H9 (cell line): ENCODE results near the gene CD200. TPM values are rescaled to one million over a fixed set of nuclear protein-coding genes. Genes with fewer than 3 reads are reported as not detected.

Source experiments
- DNase-seq: peaks from one replicate; pipeline ENCODE4 v3.0.0-alpha.2; 2017
- H2AFZ ChIP-seq: one replicate; pipeline ENCODE4 v1.6.1; 2013; ENCODE audit warnings: mild to moderate bottlenecking, low read length, control low read depth, moderate library complexity
- H2AK5ac ChIP-seq: 2 replicates; pipeline ENCODE4 v1.6.1; 2013; ENCODE audit warnings: low read length, control low read depth, mixed read lengths; ENCODE audit not compliant: insufficient read length
- H2BK120ac ChIP-seq: one replicate; pipeline ENCODE4 v1.6.1; 2013; ENCODE audit warnings: low read depth, mild to moderate bottlenecking, low read length, control low read depth, inconsistent platforms; ENCODE audit not compliant: poor library complexity, severe bottlenecking
- H2BK12ac ChIP-seq: 2 replicates; pipeline ENCODE4 v1.6.1; 2013; ENCODE audit warnings: low read length, control low read depth, mixed read lengths, low read depth; ENCODE audit not compliant: insufficient read length
- H2BK15ac ChIP-seq: 2 replicates; pipeline ENCODE4 v1.6.1; 2013; ENCODE audit warnings: low read depth, low read length, control low read depth
- H2BK20ac ChIP-seq: one replicate; pipeline ENCODE4 v1.6.1; 2013; ENCODE audit warnings: low read depth, mild to moderate bottlenecking, low read length, control low read depth, inconsistent platforms; ENCODE audit not compliant: poor library complexity, severe bottlenecking
- H2BK5ac ChIP-seq: 2 replicates; pipeline ENCODE4 v1.6.1; 2013; ENCODE audit warnings: low read length, control low read depth, mixed read lengths; ENCODE audit not compliant: insufficient read length
- H3K14ac ChIP-seq: 2 replicates; pipeline ENCODE4 v1.6.1; 2013; ENCODE audit warnings: low read length, control low read depth; ENCODE audit not compliant: insufficient read depth
- H3K18ac ChIP-seq: 2 replicates; pipeline ENCODE4 v1.6.1; 2013; ENCODE audit warnings: low read depth, mild to moderate bottlenecking, mixed read lengths, low read length, control low read depth; ENCODE audit not compliant: insufficient read length
- H3K23ac ChIP-seq: 2 replicates; pipeline ENCODE4 v1.6.1; 2013; ENCODE audit warnings: low read length, control low read depth, mixed read lengths, low read depth; ENCODE audit not compliant: insufficient read length
- H3K23me2 ChIP-seq: 2 replicates; pipeline ENCODE4 v1.6.1; 2013; ENCODE audit warnings: low read depth, mild to moderate bottlenecking, mixed read lengths, low read length, control low read depth; ENCODE audit not compliant: insufficient read length, poor library complexity, severe bottlenecking
- H3K27ac ChIP-seq: 2 replicates; pipeline ENCODE4 v1.5.1; 2013; ENCODE audit warnings: low read length, control low read depth, mixed read lengths, low read depth; ENCODE audit not compliant: insufficient read length
- H3K27me3 ChIP-seq: 2 replicates; pipeline ENCODE4 v1.6.1; 2013; ENCODE audit warnings: low read length, control low read depth, inconsistent platforms; ENCODE audit not compliant: insufficient read depth
- H3K4ac ChIP-seq: 2 replicates; pipeline ENCODE4 v1.6.1; 2013; ENCODE audit warnings: low read depth, mild to moderate bottlenecking, control low read depth, inconsistent platforms, low read length, moderate library complexity
- H3K4me1 ChIP-seq: 2 replicates; pipeline ENCODE4 v1.6.1; 2013; ENCODE audit warnings: low read length, control low read depth, inconsistent platforms; ENCODE audit not compliant: insufficient read depth
- H3K4me2 ChIP-seq: 2 replicates; pipeline ENCODE4 v1.6.1; 2013; ENCODE audit warnings: low read length, control low read depth, mixed read lengths; ENCODE audit not compliant: insufficient read length, insufficient read depth
- H3K56ac ChIP-seq: 2 replicates; pipeline ENCODE4 v1.6.1; 2013; ENCODE audit warnings: low read depth, mild to moderate bottlenecking, mixed read lengths, low read length, control low read depth; ENCODE audit not compliant: insufficient read length
- H3K79me1 ChIP-seq: 2 replicates; pipeline ENCODE4 v1.6.1; 2013; ENCODE audit warnings: low read depth, mild to moderate bottlenecking, moderate library complexity, low read length, control low read depth, inconsistent platforms; ENCODE audit not compliant: insufficient read depth, poor library complexity, severe bottlenecking
- H3K79me2 ChIP-seq: 2 replicates; pipeline ENCODE4 v1.6.1; 2013; ENCODE audit warnings: low read length, control low read depth, inconsistent platforms; ENCODE audit not compliant: insufficient read depth
- H3K9ac ChIP-seq: 2 replicates; pipeline ENCODE4 v1.6.1; 2013; ENCODE audit warnings: low read length, control low read depth, mixed read lengths; ENCODE audit not compliant: insufficient read length; ENCODE audit errors: extremely low read depth
- H3K9me3 ChIP-seq: one replicate; pipeline ENCODE4 v1.6.1; 2013; ENCODE audit warnings: low read depth, low read length, inconsistent platforms; ENCODE audit not compliant: control insufficient read depth
- H3T11ph ChIP-seq: one replicate; pipeline ENCODE4 v1.6.1; 2013; ENCODE audit warnings: mild to moderate bottlenecking, low read length, control low read depth, inconsistent platforms
- H4K20me1 ChIP-seq: one replicate; pipeline ENCODE4 v1.6.1; 2013; ENCODE audit not compliant: control insufficient read depth, insufficient read length, insufficient read depth
- H4K5ac ChIP-seq: 2 replicates; pipeline ENCODE4 v1.6.1; 2013; ENCODE audit warnings: low read depth, mild to moderate bottlenecking, mixed read lengths, low read length, control low read depth; ENCODE audit not compliant: insufficient read length
- H4K8ac ChIP-seq: replicated peaks from 2 replicates; pipeline ENCODE4 v1.6.1; 2013; ENCODE audit warnings: low read length, control low read depth, mixed read lengths, low read depth; ENCODE audit not compliant: insufficient read length
- H4K91ac ChIP-seq: 2 replicates; pipeline ENCODE4 v1.6.1; 2013; ENCODE audit warnings: low read depth, mild to moderate bottlenecking, moderate library complexity, mixed read lengths, low read length, control low read depth; ENCODE audit not compliant: insufficient read length
- H3K27ac Mint-ChIP-seq, 3 experiments: 2 replicates in 2 of 3; 3 replicates in 1 of 3; pipeline ENCODE4 v1.8.0; 2020 to 2021; ENCODE audit warnings: mixed read lengths in 3 of 3, mild to moderate bottlenecking in 1 of 3, moderate library complexity in 1 of 3
- H3K27me3 Mint-ChIP-seq: 2 replicates; pipeline ENCODE4 v1.8.0; 2021; ENCODE audit warnings: low read depth, mild to moderate bottlenecking, moderate library complexity, mixed read lengths
- H3K36me3 Mint-ChIP-seq, 3 experiments: 2 replicates in 2 of 3; 3 replicates in 1 of 3; pipeline ENCODE4 v1.8.0; 2020 to 2021; ENCODE audit warnings: low read depth in 3 of 3, mixed read lengths in 3 of 3; ENCODE audit not compliant: insufficient read depth in 1 of 3
- H3K4me1 Mint-ChIP-seq, 2 experiments: 2 replicates each; pipeline ENCODE4 v1.8.0; 2020; ENCODE audit warnings: mixed read lengths in 2 of 2
- H3K4me3 Mint-ChIP-seq, 2 experiments: 2 replicates in 1 of 2; 3 replicates in 1 of 2; pipeline ENCODE4 v1.8.0; 2020 to 2021; ENCODE audit warnings: mild to moderate bottlenecking in 2 of 2, mixed read lengths in 2 of 2, moderate library complexity in 1 of 2
- H3K9me3 Mint-ChIP-seq, 2 experiments: 2 replicates in 1 of 2; 3 replicates in 1 of 2; pipeline ENCODE4 v1.8.0; 2020; ENCODE audit warnings: mild to moderate bottlenecking in 2 of 2, mixed read lengths in 2 of 2, moderate library complexity in 1 of 2
- CTCF ChIP-seq: fragments of 200-600 bp; sonication (generic); conservative IDR thresholded peaks from 3 replicates; pipeline ENCODE4 v1.8.0; 2021; ENCODE audit warnings: antibody characterized with exemption, mild to moderate bottlenecking
- WGBS: extraction: QIAGEN DNeasy Blood & Tissue Kit; methylation state at CpG from one replicate; pipeline ENCODE4 v1.1.7; 2013; ENCODE audit warnings: missing lambda C conversion rate, low lambda C conversion rate, mixed read lengths; ENCODE audit not compliant: insufficient read length; ENCODE audit errors: extremely low coverage; 5-methylcytosine and 5-hydroxymethylcytosine counted together
- total RNA-seq: library from RNA; stranded (reverse); gene quantifications from 2 replicates; pipeline ENCODE4 v1.2.1, GENCODE V29; 2021

Gene CD200
- total RNA-seq, 1 experiment from 2014 or later, result 51.6 TPM

GRCh38 chr3:112304611-112305010 is 28.3 kb upstream of the CD200 start:
- H2AFZ ChIP-seq, result no peak overlapping the region
- H2BK5ac ChIP-seq, result no peak overlapping the region
- H3K14ac ChIP-seq, result no peak overlapping the region
- TF ChIP-seq CTCF, result peak; percentile 53
- no peak overlapping the region for H4K8ac ChIP-seq
- peak overlapping the region; percentile 48 for H3K4me2 ChIP-seq
- H3K4me1 ChIP-seq, result peaks cover 6% of the 10 kb centered on the region; the same call in 1 of the 2 replicates
- H4K91ac ChIP-seq, result no peak overlapping the region
- no peaks in the 10 kb centered on the region for H3K79me2 ChIP-seq
- no peak overlapping the region for H3K9ac ChIP-seq
- no peak overlapping the region for H3K4me3 Mint-ChIP-seq
- peaks cover 7 to 13% of the 10 kb centered on the region in 2 experiments; a peak in 4 of 5 replicates for H3K9me3 Mint-ChIP-seq
- no peak overlapping the region for H3K23ac ChIP-seq
- no peak overlapping the region for H3K27ac Mint-ChIP-seq
- H3K23me2 ChIP-seq, result peaks cover 6% of the 10 kb centered on the region
- H2BK12ac ChIP-seq, result no peak overlapping the region
- H3K18ac ChIP-seq, result no peak overlapping the region
- peaks cover 2 to 18% (median 13%) of the 10 kb centered on the region in 3 experiments; a peak in 5 of 7 replicates for H3K36me3 Mint-ChIP-seq
- no peaks in the 10 kb centered on the region for H3K27me3 Mint-ChIP-seq
- H3K27ac ChIP-seq, result peak overlapping the region; percentile 52
- no peak overlapping the region for H3K56ac ChIP-seq
- peaks cover 17 to 24% of the 10 kb centered on the region in 2 experiments for H3K4me1 Mint-ChIP-seq
- no CpG with 5 or more reads among the region's 2 CpGs for WGBS
- H3K9me3 ChIP-seq, result no peaks in the 10 kb centered on the region
- H2AK5ac ChIP-seq, result no peak overlapping the region
- no peak overlapping the region for H2BK15ac ChIP-seq
- no peak overlapping the region for H3K4ac ChIP-seq
- no peak overlapping the region for H2BK20ac ChIP-seq
- no peaks in the 10 kb centered on the region for H3K27me3 ChIP-seq
- H3K79me1 ChIP-seq, result no peaks in the 10 kb centered on the region
- DNase-seq, result no peak
- no peak overlapping the region for H3T11ph ChIP-seq
- H2BK120ac ChIP-seq, result no peak overlapping the region
- H4K5ac ChIP-seq, result no peak overlapping the region
- H4K20me1 ChIP-seq, result no peaks in the 10 kb centered on the region
